ENCODE measurements around the gene NDFIP1. TPM values are rescaled to one million over a fixed set of nuclear protein-coding genes. Genes with fewer than 3 reads are reported as not detected.

The NDFIP1 gene, protein sequence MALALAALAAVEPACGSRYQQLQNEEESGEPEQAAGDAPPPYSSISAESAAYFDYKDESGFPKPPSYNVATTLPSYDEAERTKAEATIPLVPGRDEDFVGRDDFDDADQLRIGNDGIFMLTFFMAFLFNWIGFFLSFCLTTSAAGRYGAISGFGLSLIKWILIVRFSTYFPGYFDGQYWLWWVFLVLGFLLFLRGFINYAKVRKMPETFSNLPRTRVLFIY
- 10 to 100 TPM; 36.8 to 50.8 (median 38.6) TPM for polyA plus RNA-seq

DNA sequence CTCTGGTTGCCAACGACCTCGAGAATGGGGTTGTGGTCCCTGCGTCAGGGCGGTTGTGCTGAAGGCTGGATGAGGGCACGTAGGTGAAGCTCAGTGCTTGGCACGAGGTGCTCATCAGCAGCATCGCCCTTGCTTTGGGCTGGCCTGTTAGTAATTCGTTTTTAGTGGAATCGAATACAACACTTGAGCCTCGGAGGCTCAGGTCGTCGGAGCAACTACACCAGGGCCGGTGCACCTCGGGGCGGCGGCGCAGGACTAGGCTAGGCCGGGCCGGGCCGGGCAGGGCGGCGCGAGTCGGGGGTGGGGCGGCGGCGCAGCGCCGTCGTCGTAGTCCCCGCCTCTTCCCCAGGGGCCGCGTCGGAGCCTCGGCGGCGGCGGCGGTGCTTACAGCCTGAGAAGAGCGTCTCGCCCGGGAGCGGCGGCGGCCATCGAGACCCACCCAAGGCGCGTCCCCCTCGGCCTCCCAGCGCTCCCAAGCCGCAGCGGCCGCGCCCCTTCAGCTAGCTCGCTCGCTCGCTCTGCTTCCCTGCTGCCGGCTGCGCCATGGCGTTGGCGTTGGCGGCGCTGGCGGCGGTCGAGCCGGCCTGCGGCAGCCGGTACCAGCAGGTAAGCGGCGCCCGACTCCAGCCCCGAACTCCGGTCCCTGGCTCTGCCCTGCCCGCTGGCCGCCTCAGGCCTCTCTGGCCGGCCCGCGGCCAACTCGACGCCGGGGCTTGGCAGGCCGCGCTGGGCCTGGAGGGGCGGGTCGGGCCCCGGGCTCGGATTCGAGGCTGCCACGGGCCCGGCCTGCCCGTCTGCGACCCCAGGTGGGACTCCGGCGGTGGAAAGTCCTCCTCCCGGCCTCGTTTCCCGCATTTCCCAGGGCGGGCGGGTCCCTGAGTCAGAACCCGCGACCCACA is at the start of gene NDFIP1:
Gene NDFIP1 (plus strand): TSS at position 348 of the 899 bp plus-strand sequence. CDS start 196 bp downstream, at position 544.
- H3K27ac ChIP-seq (ENCODE audit: low read depth, low read length): peak within 1 kb of the TSS; percentile 51
- WGBS, 3 donors: 3% methylated on average over 75 to 103 of the region's 103 CpGs

DNA sequence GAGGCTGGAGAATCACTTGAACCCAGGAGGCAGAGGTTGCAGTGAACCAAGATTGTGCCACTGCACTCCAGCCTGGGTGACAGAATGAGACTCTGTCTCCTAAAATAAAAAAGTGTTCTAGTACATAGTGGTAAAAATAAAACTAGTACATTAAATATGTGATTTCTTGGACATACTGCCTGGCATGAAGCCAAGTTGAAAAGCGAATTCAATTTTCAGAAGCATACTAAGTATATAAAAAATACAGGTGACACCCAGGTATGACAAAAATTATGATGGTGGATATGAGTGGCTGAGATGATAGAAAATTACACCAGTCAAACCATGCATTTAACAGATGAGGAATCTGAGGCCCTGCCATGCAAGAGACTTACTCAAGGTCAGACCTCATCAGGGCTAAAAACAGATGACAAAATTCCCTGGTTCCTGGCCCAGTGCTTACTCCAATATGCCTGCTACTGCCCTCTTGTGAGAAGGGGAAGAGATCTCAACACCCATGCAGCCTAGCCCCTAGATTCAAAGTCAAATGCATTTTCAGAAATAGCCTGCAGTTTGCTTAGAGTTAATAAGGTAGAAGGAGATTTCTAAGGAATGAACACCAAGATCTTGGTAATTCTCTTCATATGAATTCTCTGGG is 49.2 kb upstream of the NDFIP1 start:
- WGBS, 3 donors: 73 to 87% (median 75%) methylated on average over 1 of the region's 1 CpG
- no peak overlapping the region for H3K27ac ChIP-seq (ENCODE audit: low read depth, low read length)

GRCh38 chr5:142063376-142063775 is 45.2 kb upstream of the NDFIP1 start:
- no peak overlapping the region for H3K27ac ChIP-seq (ENCODE audit: low read depth, low read length)
- WGBS, 3 donors: 70 to 80% (median 77%) methylated on average over 4 of the region's 4 CpGs

GRCh38 chr5:142063878-142064331 is 44.7 kb upstream of the NDFIP1 start:
- no peak overlapping the region for H3K27ac ChIP-seq (ENCODE audit: low read depth, low read length)
- WGBS, 3 donors: 13 to 26% (median 16%) methylated on average over 10 of the region's 10 CpGs

GRCh38 chr5:142065273-142065672 is 43.3 kb upstream of the NDFIP1 start:
- 41 to 78% (median 59%) methylated on average over 2 of the region's 2 CpGs for WGBS, 3 donors
- no peak overlapping the region for H3K27ac ChIP-seq (ENCODE audit: low read depth, low read length)

- H3K27ac ChIP-seq (ENCODE audit: low read depth, low read length): no peak overlapping the region
- WGBS, 3 donors: 87 to 92% (median 90%) methylated on average over 6 of the region's 6 CpGs
Measured at GRCh38 chr5:142069606-142070399, 38.8 kb upstream of the NDFIP1 start.

DNA sequence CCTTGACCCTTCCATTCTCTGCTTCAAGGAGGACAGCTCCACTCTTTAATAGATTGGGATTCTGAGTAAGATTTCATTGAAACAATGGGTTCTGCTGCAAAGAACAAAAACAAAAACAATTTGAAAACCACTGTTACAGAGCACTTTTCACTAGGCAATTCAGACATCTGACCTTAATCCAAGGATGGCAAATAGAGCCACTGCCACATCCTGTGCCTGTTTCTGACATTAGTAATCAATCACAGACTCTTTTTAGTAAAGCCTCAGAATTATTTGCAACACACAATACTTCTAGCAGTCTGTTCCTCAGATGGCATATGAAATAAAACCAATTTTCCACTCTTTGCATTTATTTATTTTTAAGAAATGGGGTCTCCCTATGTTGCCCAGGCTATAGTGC is 37.8 kb upstream of the NDFIP1 start:
- H3K27ac ChIP-seq (ENCODE audit: low read depth, low read length): no peak overlapping the region

- H3K27ac ChIP-seq (ENCODE audit: low read depth, low read length): no peak overlapping the region
- WGBS, 3 donors: 57 to 82% (median 77%) methylated on average over 3 of the region's 3 CpGs
Measured at GRCh38 chr5:142072488-142072887, 36.1 kb upstream of the NDFIP1 start.

DNA sequence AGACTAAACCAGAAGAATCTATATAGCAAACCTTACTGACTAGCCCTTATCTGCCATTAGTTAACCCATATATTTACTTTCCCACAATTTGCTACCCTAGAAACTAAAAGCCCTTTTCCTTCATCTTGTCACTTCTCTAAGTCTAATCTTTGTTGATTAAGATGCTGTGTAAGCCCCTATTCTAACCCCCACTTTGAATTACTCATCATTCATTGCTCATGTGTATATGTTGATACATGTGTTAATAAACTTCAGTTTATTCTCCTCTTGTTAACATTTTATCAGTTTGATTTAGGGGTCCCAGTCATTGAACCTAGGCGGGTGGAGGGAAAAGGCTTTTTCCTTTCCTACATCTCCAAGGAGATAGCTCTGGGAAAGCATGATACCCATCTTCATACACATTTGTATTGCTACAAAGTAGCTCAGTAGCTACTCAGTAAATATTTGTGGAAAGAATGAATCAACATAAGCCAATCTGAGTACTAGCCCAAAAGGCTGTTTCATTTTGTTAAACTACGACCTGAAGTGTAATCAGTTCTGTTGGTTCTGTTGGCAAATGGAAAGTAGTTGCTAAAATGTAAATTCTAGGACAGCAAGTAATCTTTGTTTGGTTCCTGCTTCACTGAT is 35.1 kb upstream of the NDFIP1 start:
- no peak overlapping the region for H3K27ac ChIP-seq (ENCODE audit: low read depth, low read length)
- WGBS, 3 donors: 67 to 94% (median 90%) methylated on average over 2 of the region's 2 CpGs

DNA sequence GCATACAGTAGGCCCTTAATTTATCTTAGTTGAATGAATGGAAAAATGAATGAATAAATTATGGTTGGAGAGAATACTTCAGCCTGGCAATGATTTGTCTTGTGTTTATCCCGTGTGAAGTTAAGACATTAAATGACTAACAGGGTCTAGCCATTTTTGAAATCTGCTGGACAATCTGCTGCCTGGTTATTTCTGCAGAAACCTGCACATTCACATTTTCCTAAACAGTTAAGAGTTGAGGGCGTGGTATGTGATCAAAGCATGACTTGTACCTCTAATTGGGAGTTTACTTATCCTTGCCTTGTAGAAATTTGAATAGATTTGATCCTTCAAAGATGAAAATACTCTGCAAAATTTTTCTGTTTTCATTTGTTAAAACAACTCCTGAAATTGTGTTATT is 34.6 kb upstream of the NDFIP1 start:
- WGBS, 3 donors: 82 to 96% (median 84%) methylated on average over 2 of the region's 2 CpGs
- no peak overlapping the region for H3K27ac ChIP-seq (ENCODE audit: low read depth, low read length)

DNA sequence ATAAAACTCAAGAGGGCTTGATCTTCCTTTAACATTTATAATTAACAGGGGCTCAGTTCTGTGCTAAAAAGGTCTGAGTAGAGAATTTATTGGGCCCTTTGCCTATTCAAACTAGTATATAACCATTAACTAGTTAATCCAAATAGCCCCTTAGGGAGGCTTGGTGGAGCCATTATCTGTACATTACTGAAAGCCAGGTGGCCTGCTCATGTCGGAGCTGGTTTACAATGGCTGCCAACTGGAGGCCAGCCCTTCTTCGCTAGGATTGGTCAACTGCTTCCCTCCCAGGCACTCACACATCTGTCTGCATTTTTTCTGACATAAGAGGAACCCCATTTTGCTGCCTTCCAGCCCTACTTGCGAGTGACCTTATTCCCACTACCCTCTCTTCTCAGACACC is 30.4 kb upstream of the NDFIP1 start:
- WGBS, 3 donors: 86 to 90% (median 87%) methylated on average over 3 of the region's 3 CpGs
- H3K27ac ChIP-seq (ENCODE audit: low read depth, low read length): no peak overlapping the region

DNA sequence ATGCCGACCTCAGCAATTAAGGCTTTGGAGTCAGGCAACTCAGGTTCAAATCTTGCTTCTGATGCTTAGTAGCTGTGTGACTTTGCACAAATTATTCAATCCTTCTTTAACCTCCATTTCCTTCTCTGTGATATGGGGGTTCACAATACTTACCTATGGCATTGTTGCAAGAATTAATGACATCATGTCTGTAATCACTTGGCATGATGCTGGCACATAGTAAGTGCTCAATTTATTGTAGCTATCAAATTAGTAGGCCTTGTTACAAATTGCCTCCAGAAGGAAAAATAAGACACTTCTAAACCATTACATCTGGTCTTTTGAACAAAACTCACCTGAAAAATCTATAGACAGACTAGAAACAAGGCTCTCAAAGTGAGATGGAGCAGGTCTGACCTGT is 29.9 kb upstream of the NDFIP1 start:
- no peak overlapping the region for H3K27ac ChIP-seq (ENCODE audit: low read depth, low read length)
- 69 to 86% (median 81%) methylated on average over 1 of the region's 1 CpG for WGBS, 3 donors

DNA sequence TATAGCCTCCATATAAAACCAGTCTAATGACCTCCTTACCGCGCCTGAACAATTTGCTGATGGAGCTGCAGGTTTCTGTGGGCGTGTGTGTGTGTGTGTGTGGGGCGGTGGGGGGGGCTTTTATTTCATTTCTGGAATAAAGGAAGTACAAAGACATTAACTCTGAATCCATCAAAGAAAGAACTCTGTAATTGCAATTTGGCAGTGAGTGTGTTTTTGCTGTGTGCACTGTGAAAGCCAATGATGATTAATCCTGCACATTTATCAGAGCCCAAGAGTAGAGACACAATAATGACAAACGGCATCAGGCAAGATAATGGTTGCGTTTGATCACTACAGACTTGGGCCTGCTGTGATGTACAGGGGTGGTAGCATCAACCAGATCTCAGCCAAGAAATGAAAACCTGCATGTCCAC is 29.3 kb upstream of the NDFIP1 start:
- no peak overlapping the region for H3K27ac ChIP-seq (ENCODE audit: low read depth, low read length)
- WGBS, 3 donors: 57 to 74% (median 72%) methylated on average over 6 of the region's 6 CpGs

GRCh38 chr5:142080248-142080647 is 28.3 kb upstream of the NDFIP1 start:
- 82 to 89% (median 88%) methylated on average over 7 of the region's 7 CpGs for WGBS, 3 donors
- H3K27ac ChIP-seq (ENCODE audit: low read depth, low read length): no peak overlapping the region

- no peak overlapping the region for H3K27ac ChIP-seq (ENCODE audit: low read depth, low read length)
Measured at GRCh38 chr5:142082182-142082781, 26.3 kb upstream of the NDFIP1 start.

- H3K27ac ChIP-seq (ENCODE audit: low read depth, low read length): no peak overlapping the region
Measured at GRCh38 chr5:142086229-142086628, 22.4 kb upstream of the NDFIP1 start.

DNA sequence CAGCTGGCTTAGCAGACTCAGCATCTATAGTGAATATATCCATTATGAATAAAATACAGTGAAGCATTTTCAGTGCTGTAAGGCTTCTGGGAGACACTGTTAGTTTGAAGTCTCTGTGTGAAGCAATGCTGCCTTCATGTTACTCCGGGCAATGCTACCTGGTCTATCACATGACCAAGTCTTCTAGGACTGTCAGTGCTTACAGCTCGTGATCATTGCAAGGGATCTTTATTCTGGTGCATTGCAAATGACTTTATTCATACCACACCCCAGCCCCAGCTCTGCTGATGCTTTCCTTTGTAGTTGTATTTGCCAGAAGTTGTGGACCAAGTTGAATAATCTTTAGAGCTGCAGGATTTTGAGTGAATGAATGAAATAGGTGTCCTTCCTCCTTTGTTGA is 21.9 kb upstream of the NDFIP1 start:
- WGBS, 3 donors: 49 to 86% (median 81%) methylated on average over 2 of the region's 2 CpGs
- no peak overlapping the region for H3K27ac ChIP-seq (ENCODE audit: low read depth, low read length)
